Measurements from ENCODE around the gene CRACR2B.

The CRACR2B gene

DNA sequence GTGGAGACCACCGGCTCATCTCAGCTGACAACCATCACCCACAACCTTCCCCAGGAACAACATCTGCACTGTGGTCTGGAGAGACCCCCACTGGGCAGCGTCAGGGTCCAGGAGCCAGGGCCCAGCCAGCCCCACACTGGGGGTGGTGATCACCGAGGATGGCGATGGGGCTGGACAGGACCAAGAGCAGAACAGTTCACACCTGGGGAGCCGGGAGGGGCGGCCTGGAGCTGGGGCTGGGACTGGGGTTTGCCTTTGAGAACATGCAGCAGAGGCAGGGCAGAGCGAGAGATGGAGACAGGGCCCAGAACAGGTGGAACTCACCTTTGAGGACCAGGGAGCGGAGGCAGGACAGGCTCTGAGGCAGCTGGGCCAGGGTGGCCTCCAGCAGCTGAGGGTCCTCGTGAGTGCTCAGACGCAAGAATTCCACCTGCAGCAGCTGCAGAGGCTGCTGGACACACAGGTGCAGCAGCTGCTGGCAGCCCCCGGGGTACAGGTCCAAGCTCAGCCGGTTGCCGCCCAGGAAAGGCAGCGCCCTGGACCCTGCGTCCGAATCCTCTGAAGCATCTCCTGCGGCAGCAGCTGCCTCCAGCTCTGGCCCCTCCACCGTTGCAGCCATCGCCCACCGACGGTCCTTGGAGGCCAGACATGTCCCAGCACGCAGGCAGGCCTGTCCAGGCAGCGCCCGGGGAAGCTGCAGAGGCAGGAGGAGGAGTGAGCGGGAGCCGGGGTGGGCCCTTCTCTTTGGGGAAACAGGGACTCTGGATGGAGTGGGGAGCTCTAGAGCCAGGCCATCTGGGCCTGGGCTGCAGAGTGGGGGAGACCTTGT lies 23.7 kb upstream of the CRACR2B start:
- Histone ChIP-seq H3K27me3 (ENCODE audit: control insufficient read depth, insufficient read depth, low read length) (no peaks in the 10 kb centered on the region), H3K4me3 (ENCODE audit: low read depth, low read length) (peak overlapping the region; percentile 74), H3K27ac (ENCODE audit: low read depth, low read length) (no peak overlapping the region), H3K9me3 (ENCODE audit: control insufficient read depth, insufficient read depth, low read depth, low read length) (no peaks in the 10 kb centered on the region), H3K4me1 (ENCODE audit: control insufficient read depth, insufficient read depth, low read length) (peaks cover 16% of the 10 kb centered on the region), H3K36me3 (ENCODE audit: control insufficient read depth, insufficient read depth, low read length) (peaks cover 44% of the 10 kb centered on the region), H3K9ac (ENCODE audit: low read length) (peak overlapping the region; percentile 31)

DNA sequence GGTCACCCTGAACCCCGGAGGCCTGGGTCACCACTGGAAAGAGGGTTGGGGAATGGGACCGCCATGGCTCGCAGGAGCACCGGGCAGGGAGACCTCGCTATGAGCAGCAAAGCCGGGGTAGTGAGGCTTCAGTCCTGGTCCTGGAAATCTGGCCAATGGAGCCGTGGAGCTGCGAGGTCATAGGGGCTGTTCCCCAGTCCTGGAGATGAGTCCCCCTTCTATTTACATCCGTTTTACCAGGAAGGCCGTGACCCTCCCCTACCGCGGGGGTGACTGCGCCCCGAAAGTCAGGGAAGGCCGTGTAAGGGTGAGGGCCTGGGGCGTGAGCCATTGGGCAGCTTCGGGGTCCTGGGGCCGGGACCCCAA lies 23.1 kb upstream of the CRACR2B start:
- Histone ChIP-seq H3K9me3 (ENCODE audit: control insufficient read depth, insufficient read depth, low read depth, low read length) (no peaks in the 10 kb centered on the region), H3K9ac (ENCODE audit: low read length) (peak overlapping the region; percentile 31), H3K27ac (ENCODE audit: low read depth, low read length) (no peak overlapping the region), H3K4me1 (ENCODE audit: control insufficient read depth, insufficient read depth, low read length) (peaks cover 16% of the 10 kb centered on the region), H3K27me3 (ENCODE audit: control insufficient read depth, insufficient read depth, low read length) (no peaks in the 10 kb centered on the region), H3K4me3 (ENCODE audit: low read depth, low read length) (peak overlapping the region; percentile 74), H3K36me3 (ENCODE audit: control insufficient read depth, insufficient read depth, low read length) (peaks cover 38% of the 10 kb centered on the region)

DNA sequence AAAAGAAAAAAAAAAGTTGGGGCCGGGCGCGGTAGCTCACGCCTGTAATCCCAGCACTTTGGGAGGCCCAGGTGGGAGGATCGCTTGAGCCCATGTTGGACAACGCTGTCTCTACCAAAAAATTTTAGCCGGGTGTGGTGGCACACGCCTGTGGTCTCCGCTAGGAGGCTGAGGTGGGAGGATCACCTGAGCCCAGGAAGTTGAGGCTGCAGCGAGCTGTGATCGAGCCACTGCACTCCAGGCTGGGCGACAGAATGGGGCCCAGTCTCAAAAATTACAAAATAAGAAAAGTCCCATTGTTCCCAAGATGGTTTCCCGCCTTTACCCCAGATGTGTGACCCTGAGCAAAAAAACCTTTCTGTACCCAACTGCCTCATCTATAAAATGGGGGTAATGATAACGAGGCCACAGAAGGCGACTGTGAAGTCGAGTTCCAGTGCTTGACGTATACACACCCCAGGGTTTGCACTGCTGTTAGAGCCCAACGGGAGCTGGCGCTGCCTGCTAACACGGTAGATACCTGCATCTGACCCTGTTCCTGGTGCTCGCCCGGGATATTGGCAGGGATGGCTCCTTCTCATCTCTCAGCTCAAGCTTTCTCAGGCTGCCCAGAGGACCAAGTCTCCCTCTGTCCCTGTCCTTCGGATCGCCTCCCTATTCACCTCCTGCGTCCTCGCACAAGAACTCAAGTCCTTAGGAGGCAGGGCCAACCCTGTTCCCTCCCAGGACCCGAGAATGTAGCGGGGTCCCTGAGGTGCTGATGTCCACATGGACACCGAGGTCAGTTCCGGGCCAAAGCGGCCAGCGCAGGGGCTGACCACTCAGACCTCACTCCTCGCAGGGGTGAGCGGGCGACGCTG lies 19.1 kb upstream of the CRACR2B start:
- no peaks in the 10 kb centered on the region for H3K27me3 ChIP-seq (ENCODE audit: control insufficient read depth, insufficient read depth, low read length)
- peaks cover 22% of the 10 kb centered on the region for H3K4me1 ChIP-seq (ENCODE audit: control insufficient read depth, insufficient read depth, low read length)
- peak overlapping the region; percentile 93 for H3K4me3 ChIP-seq (ENCODE audit: low read depth, low read length)
- peaks cover 30% of the 10 kb centered on the region for H3K36me3 ChIP-seq (ENCODE audit: control insufficient read depth, insufficient read depth, low read length)
- H3K9ac ChIP-seq (ENCODE audit: low read length): peak overlapping the region; percentile 97
- H3K27ac ChIP-seq (ENCODE audit: low read depth, low read length): peak overlapping the region; percentile 99
- H3K9me3 ChIP-seq (ENCODE audit: control insufficient read depth, insufficient read depth, low read depth, low read length): no peaks in the 10 kb centered on the region

DNA sequence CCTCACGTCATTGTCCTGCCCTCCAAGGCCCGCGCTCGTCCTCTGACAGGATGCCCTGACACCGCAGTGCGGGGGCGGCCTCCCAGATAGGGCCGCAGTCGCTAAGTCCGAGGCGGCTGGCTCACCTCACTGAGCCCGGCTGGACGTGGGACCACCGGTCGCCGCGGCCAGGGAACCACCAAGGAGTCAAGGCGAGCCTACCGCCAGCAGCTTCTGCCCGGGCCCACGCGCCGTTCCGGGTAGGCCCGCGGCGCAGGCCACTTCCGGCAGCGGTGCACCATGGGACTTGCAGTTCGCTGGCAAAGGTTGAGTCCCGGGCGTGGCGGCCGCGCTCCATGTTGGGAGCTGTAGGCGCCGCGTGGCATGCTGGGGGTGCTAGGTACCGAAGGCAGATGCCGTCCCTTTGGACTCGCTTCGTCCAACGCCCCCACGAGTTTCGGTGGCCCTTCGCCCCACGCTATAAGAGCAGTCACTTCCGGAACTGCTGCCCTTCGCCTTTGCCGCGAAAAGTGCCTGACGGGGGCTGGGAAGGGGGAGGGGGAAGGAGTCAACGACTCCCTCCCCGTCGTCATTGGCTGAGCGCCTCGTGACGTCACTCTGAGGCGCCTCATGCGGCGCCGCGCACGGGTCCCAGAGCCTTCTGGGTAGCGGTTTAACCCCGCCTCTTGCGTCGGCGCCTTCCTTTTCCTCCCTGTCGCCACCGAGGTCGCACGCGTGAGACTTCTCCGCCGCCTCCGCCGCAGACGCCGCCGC lies 18.3 kb upstream of the CRACR2B start, which contains the start of gene RPLP2:
RPLP2 (plus strand) TSS at position 681 of the 753 bp plus-strand sequence. CDS start 268 bp downstream, outside the sequence.
- no peaks in the 10 kb centered on the region for H3K27me3 ChIP-seq (ENCODE audit: control insufficient read depth, insufficient read depth, low read length)
- H3K27ac ChIP-seq (ENCODE audit: low read depth, low read length): peak within 1 kb of the TSS; percentile 99
- H3K4me1 ChIP-seq (ENCODE audit: control insufficient read depth, insufficient read depth, low read length): peaks cover 14% of the 10 kb centered on the region
- peak within 1 kb of the TSS; percentile 93 for H3K4me3 ChIP-seq (ENCODE audit: low read depth, low read length)
- no peaks in the 10 kb centered on the region for H3K9me3 ChIP-seq (ENCODE audit: control insufficient read depth, insufficient read depth, low read depth, low read length)
- H3K36me3 ChIP-seq (ENCODE audit: control insufficient read depth, insufficient read depth, low read length): peaks cover 33% of the 10 kb centered on the region
- H3K9ac ChIP-seq (ENCODE audit: low read length): peak within 1 kb of the TSS; percentile 97

DNA sequence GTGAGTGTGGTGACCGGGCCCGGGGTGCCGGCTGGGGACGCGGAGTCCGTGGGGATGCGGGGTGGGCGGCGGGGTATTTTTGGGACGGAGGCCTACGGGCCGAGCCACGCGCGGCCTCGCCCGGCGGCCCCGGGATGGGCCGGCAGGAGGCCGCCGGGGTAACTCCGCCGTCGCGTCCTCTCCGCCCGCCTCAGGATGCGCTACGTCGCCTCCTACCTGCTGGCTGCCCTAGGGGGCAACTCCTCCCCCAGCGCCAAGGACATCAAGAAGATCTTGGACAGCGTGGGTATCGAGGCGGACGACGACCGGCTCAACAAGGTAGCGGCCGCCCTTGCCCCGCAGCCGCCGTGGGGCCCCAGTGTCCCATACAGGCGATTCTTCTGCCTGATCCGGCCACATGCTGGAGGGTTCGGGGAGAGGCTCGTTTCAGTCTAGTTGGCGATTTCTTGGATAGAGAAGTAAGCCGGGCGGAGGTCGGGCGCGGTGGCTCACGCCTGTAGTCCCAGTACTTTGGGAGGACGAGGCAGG lies 17.6 kb upstream of the CRACR2B start:
- peaks cover 33% of the 10 kb centered on the region for H3K36me3 ChIP-seq (ENCODE audit: control insufficient read depth, insufficient read depth, low read length)
- H3K9me3 ChIP-seq (ENCODE audit: control insufficient read depth, insufficient read depth, low read depth, low read length): no peaks in the 10 kb centered on the region
- peaks cover 11% of the 10 kb centered on the region for H3K4me1 ChIP-seq (ENCODE audit: control insufficient read depth, insufficient read depth, low read length)

DNA sequence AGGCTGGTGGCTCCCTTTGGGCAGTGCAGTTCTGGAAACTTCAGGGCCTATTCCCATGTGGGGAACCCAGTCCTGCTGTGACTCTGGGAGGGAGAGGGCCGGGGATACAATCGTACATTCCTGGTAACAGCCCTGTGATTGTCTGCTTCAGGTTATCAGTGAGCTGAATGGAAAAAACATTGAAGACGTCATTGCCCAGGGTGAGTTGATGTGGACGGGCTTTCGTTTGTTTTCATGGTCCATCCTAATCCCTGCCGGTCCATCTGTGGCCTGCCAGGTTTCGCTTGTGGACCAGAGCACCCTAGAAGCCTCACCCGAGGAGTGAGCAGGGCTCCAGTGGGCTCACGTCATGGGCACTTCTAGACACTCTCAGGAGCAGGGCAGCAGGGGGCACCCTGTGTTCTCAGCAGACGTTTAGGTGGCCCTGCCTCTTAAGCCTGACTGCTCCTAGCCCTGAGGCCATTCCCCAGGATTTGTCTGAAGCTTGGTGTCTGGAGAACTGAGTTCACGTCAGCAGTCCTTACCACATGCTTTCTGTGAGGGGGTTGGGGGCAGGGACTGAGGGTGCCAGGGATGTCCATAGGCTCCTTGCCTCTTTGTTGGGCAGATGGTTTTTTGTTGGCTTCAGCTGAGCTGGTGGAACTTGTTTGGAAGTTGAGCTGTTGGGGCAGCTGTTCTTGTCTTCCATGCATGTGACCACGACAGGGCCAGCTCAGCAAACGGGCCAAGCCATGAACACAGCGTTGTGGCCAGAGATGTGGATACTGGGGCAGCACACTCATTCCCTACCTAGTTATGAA lies 16.1 kb upstream of the CRACR2B start:
- H3K4me3 ChIP-seq (ENCODE audit: low read depth, low read length): peak overlapping the region; percentile 93
- peaks cover 33% of the 10 kb centered on the region for H3K36me3 ChIP-seq (ENCODE audit: control insufficient read depth, insufficient read depth, low read length)
- H3K9me3 ChIP-seq (ENCODE audit: control insufficient read depth, insufficient read depth, low read depth, low read length): no peaks in the 10 kb centered on the region
- peak overlapping the region; percentile 97 for H3K9ac ChIP-seq (ENCODE audit: low read length)
- H3K27ac ChIP-seq (ENCODE audit: low read depth, low read length): peak overlapping the region; percentile 99; the same call in 1 of the 2 replicates
- peaks cover 11% of the 10 kb centered on the region; the same call in 1 of the 2 replicates for H3K4me1 ChIP-seq (ENCODE audit: control insufficient read depth, insufficient read depth, low read length)
- H3K27me3 ChIP-seq (ENCODE audit: control insufficient read depth, insufficient read depth, low read length): no peaks in the 10 kb centered on the region

More for the DNA sequence above, 17.6 kb upstream of the CRACR2B start:
- H3K4me3 ChIP-seq (ENCODE audit: low read depth, low read length): peak overlapping the region; percentile 93
- peak overlapping the region; percentile 99 for H3K27ac ChIP-seq (ENCODE audit: low read depth, low read length)
- H3K27me3 ChIP-seq (ENCODE audit: control insufficient read depth, insufficient read depth, low read length): no peaks in the 10 kb centered on the region
- peak overlapping the region; percentile 97 for H3K9ac ChIP-seq (ENCODE audit: low read length)

DNA sequence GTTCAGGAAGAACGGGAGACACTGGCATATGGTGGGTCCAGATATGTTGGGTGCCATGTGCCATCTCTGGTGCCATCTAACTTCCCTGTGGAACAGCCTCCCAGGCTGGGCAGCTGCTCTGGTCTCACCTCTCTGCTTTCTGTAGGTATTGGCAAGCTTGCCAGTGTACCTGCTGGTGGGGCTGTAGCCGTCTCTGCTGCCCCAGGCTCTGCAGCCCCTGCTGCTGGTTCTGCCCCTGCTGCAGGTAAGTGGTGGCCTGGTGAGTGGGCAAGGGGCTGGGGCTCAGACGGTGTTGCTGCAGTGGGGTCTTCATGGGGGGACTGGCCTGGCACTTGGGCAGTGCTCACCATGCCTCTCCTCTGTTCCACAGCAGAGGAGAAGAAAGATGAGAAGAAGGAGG lies 15.3 kb upstream of the CRACR2B start:
- H3K27ac ChIP-seq (ENCODE audit: low read depth, low read length): no peak overlapping the region
- no peaks in the 10 kb centered on the region for H3K27me3 ChIP-seq (ENCODE audit: control insufficient read depth, insufficient read depth, low read length)
- no peaks in the 10 kb centered on the region for H3K9me3 ChIP-seq (ENCODE audit: control insufficient read depth, insufficient read depth, low read depth, low read length)
- peaks cover 33% of the 10 kb centered on the region for H3K36me3 ChIP-seq (ENCODE audit: control insufficient read depth, insufficient read depth, low read length)
- H3K9ac ChIP-seq (ENCODE audit: low read length): no peak overlapping the region
- no peak overlapping the region for H3K4me3 ChIP-seq (ENCODE audit: low read depth, low read length)
- H3K4me1 ChIP-seq (ENCODE audit: control insufficient read depth, insufficient read depth, low read length): peaks cover 11% of the 10 kb centered on the region; the same call in 1 of the 2 replicates

DNA sequence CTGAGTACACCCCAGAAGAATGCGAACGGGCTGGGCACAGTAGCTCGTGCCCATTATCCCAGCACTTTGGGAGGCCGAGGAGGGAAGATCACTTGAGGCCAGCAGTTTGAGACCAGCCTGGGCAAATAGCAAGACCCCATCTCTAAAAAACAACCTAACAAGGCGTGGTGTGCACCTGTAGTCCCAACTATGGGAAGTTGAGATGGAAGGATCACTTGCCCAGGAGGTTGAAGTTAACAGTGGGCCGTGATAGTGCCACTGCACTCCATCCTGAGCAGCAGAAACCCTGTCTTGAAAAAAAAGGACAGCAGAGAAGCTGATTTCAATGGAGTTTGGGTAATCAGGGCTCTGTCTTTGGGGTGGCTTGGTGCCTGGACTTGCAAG lies 14.7 kb upstream of the CRACR2B start:
- Histone ChIP-seq H3K4me1 (ENCODE audit: control insufficient read depth, insufficient read depth, low read length) (peaks cover 11% of the 10 kb centered on the region; the same call in 1 of the 2 replicates), H3K27ac (ENCODE audit: low read depth, low read length) (no peak overlapping the region), H3K9ac (ENCODE audit: low read length) (peak overlapping the region; percentile 17), H3K9me3 (ENCODE audit: control insufficient read depth, insufficient read depth, low read depth, low read length) (no peaks in the 10 kb centered on the region), H3K27me3 (ENCODE audit: control insufficient read depth, insufficient read depth, low read length) (no peaks in the 10 kb centered on the region), H3K4me3 (ENCODE audit: low read depth, low read length) (no peak overlapping the region), H3K36me3 (ENCODE audit: control insufficient read depth, insufficient read depth, low read length) (peaks cover 33% of the 10 kb centered on the region)

DNA sequence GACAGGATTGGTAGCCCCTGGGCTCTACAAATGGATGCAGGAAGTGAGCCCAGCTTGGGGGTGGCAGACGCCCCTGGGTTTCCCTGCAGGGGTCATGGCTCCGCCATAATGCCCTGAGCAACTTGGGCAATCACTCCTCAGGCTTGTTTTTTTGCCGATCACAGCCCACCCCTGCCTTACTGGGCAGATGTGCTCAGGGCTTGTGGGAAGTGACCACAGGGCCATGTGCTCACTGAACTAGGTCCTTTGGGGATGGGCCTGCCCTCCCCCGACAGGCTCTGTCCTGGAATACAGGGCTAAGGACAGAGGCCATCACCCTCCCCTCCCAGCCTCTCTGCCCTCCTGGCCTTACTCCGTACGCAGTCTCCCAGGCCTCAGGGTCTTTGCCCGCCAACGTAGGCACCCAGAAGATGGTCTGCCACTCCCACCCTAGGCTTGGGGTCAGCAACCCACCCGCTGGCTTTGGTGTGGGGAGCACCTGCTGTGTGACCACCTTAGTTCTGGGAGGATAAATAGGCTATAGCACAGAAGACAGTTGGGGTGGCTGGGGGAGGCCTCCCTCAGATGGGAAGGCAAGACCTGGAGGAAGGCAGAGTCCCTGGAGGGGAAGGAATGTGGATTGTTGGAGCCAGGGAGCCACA lies 14.1 kb upstream of the CRACR2B start:
- peaks cover 33% of the 10 kb centered on the region for H3K36me3 ChIP-seq (ENCODE audit: control insufficient read depth, insufficient read depth, low read length)
- no peaks in the 10 kb centered on the region for H3K9me3 ChIP-seq (ENCODE audit: control insufficient read depth, insufficient read depth, low read depth, low read length)
- H3K4me1 ChIP-seq (ENCODE audit: control insufficient read depth, insufficient read depth, low read length): peaks cover 13% of the 10 kb centered on the region
- no peak overlapping the region for H3K27ac ChIP-seq (ENCODE audit: low read depth, low read length)
- peak overlapping the region; percentile 17 for H3K9ac ChIP-seq (ENCODE audit: low read length)
- H3K4me3 ChIP-seq (ENCODE audit: low read depth, low read length): no peak overlapping the region
- no peaks in the 10 kb centered on the region for H3K27me3 ChIP-seq (ENCODE audit: control insufficient read depth, insufficient read depth, low read length)

Data from HUES6 (cell line).